Stimulated activated CD8-positive, alpha-beta memory T cell treated with anti-CD3 and anti-CD28 coated beads, Interleukin-7, amount 100 ng/mL, for 1 hour (primary cell): Measurements from ENCODE around the gene MICAL2.

Experiments used
- DNase-seq, 2 donors: peaks; one replicate each; pipeline ENCODE4 v3.0.0-alpha.2; 2020; ENCODE audit warnings: low read depth in 2 of 2

MICAL2 gene

DNA sequence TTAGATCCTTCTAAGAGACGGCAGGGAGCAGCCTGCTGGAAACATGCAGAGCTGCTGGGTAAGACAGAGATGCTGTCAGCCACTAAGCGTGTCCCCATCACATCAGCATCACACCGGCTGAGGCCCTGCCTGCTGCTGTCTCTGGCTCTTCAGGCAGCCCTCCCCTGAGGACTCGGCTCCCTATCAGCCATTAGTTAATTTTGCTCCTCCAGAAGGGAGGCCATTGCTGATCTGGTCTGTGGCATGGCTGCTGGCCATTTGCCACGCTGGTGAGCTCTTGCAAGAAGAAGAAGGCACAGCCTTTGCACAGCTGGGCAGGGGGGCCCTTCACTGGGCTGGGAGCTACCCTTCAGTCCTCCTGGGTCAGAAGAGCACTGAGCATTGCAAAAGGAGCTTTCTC is 135.8 kb downstream of the MICAL2 start:
- DNase-seq, result no peak

DNA sequence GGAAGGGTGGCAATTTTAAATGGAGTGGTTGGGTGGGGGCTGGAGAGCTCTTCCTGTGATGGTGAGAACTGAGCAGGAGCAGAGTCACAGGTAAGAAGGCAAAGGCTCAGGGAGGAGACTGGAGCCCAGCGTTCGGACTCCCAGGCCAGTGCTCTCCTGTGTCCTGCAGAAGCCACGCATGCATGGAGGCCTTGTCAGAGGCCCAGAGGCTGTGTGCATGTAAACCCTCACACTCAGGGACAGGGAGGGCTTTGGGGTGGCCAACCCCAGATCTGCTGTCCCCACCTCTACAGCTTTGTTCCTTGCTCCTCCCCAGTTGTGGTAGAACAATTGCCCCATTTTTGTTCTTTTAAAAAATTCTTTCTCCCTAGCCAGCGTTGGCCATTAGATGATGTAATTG is 136.6 kb downstream of the MICAL2 start:
- no peak for DNase-seq

DNA sequence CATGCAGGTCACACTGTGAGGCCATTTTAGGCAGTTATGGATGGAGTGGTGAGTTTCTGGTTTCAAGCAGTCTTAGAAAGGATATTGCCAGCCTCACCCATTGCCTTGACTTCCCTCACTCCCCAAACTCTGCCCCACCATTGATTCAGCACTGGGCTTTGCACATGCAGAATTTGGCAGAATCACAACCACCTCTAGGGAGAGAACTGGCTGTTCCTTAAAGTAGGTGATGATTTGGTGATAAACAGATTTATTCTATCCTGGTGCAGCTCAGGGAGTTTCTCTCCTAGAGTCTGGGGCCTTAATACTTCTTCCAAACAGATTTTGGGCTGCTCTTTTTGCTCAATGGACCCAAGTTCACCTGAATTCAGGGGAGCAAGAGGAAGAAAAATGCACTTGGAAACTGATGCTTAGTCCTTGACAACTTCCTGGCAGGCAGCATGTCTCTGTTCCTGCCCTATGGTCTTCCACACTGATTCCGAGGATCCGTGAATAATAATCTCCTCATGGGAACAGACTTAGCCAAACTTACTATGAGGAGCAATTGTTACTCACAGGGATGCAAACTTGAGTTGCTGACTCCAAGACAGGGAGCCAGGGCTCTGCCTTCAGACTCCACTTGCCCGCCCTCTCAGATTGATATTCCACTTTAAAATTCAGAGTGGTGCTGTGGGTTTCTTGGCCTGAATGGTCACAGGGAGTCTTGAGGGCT is 137.3 kb downstream of the MICAL2 start:
- no peak for DNase-seq

DNA sequence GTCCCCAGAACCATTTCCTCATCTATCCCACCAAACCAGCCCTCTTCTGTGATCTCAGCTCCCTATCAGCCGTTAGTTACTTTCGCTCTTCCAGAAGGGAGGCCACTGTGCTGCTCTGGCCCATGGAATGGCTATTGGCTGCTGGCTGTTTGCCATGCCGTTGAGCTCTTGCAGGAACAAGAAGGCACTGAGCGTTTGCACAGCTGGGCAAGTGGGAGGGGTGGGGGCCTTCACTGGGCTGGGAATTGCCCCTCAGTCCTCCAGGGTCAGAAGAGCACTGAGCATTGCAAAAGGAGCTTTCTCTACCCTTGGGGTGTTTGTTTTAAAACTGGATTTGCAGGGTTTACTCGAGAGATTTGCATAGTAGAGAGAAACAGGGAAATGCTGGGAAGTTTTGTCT is 137.9 kb downstream of the MICAL2 start:
- no peak for DNase-seq

DNA sequence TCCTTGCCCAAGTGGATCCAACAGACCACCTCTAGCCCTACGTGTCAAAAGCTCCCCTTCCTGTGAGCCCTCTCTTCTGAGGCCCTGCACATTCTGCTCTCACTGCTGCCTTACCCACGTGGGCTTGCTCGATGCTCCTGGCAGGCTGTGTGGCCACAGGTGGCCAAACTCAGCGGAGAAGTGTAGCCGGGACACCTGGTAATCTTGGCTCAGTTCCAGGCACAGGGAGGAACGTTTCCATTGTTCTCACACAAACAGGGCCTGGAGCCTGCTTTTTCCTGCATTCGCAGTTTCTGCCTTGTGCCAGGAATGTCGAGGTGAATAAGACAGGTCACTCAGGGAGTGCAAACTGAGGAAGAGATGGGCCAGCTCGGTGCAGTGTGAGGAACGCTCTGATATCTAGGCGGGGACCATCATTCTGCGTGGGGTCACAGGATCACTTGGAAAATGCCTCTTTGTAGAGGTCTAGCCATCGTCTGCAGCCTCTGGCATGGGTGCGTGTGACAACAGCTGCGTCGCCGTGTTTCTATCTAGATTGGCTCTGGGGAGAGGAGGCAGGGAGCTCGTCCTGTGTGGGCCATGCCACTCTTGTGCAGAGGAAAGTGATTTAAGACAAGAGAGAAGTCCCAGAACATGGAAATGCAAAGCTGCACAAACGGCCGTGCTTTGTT is 139.3 kb downstream of the MICAL2 start:
- DNase-seq, result no peak

DNA sequence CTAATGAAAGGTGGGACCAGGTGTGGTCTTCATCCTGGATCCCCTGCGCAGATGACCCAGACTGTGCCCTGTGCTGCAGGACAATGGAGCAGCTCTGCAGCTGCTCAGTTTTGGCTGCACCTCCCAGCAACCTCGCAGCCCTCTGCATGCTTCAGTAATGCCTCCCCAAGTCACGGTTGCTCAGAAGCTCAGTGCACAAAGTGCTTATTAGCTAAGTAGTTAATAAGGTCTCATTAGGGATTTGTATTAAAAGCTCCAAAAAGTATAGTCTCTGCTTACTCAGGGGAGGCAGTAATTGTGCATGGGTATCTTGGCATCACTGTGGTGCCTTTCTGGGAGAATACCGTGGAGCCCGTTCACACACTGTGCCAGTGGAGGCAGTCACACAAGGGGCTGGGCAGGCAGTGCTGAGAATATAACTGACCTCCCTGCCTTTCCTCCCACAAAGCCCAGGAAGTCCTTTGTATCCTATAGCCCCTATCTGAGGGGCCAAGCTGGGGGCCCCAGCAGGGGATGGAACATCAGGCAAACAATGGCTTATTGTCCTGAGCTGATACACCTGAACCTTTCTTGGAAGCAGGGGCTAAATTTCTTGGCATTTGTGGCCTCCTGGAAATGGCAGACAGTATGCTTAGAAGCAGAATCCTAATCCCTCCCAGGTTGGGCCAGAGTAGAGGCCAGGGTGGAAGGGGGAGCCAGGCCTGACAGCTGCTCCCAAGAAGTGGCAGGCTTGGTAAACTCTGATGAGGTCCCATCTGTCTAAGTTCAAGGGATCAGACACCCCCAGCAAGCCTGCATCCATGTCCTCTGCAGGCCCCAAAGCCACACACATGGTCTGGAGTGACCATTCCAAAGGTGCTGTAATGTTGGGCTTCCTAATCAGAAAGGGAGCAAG is 141.5 kb downstream of the MICAL2 start:
- DNase-seq, result no peak

DNA sequence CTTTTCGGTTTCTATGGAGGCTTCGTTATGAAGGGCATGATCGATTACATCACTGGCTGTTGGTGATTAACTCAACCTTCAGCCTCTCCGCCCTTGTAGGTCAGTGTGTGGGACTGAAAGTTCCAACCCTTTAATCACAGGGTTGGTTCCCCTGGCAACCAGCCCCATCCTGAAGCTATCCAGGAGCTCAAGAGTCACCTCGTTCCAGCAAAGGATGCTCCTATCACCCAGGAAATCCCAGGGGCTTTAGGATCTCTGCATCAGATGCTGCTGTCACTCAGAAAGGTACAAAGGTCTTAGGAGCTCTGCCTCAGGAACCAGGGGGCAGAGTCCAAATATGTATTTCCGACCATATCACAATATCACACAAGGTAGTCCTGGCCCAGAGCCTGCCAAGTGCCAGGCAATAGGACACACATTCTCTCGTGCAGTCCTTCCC is 143.5 kb downstream of the MICAL2 start:
- no peak for DNase-seq

DNA sequence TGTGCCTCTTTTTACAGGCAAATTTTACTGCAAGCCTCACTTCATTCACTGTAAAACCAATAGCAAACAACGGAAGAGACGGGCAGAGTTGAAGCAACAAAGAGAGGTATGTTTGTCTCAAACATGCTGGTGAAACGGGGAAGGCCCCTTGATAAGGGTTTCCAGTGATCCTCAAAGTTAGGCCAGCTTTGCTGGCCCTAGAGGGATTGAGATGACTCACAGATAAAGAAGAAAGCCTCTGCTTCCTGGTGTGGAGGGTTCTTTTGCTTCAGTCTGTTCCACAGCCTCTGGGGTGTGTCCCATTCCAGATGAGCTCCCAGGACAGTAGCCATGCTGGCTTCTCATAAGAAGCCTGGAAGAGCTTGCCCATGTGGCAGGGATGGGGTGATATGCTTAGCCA is 148.1 kb downstream of the MICAL2 start:
- DNase-seq, result no peak

DNA sequence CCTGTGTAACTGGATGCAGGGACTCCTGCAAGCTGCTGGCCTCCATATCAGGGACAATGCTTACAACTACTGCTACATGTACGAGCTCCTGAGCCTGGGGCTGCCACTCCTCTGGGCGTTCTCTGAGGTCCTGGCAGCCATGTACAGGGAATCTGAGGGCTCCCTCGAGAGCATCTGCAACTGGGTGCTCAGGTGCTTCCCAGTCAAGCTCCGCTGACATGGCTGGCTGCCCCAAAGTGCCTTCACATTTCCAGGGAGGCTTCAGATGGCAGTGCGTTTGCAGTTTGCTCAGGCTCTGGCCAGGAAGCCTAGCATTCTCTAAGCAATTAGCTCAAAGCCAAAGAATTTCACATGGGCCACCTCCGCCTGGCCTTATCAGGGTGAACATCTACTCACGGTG is 149.6 kb downstream of the MICAL2 start:
- DNase-seq, result no peak

DNA sequence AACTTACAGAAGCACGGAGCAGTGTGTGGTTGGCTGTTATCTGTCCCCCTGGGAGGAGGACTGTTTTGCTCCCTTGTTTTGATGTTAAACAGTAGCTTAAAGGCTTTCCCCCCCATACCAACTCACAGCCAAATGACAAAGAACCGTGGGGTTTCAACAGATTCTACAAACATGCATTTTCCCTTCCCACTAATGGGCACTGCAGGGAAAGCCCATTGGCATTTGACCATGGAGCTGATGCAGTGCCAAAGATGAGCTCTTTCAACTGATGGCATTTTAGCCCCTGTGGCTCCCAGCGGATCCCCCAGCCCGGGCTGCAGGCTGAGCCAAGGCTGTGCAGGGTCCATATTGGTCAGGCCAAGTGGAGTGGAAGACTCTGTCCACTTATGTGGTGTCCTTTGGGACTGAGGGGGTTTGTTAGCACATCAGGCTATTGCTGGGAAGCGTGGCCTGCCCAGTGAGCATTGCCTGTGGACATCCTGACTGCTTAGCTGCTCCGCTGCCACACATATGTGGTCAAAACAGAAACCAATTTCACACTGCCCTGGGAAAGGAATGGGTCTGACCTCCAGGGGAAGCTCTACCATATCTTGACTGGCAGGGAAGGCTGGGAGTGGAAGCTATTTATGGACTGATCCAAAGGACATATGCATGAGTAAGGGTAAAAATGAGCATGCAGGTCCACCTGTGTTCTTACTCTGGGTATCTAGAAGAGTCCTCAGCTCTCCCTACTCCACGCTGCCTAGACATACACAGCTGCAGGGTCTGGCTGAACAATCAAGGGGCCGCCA is 150.5 kb downstream of the MICAL2 start:
- DNase-seq, result no peak

DNA sequence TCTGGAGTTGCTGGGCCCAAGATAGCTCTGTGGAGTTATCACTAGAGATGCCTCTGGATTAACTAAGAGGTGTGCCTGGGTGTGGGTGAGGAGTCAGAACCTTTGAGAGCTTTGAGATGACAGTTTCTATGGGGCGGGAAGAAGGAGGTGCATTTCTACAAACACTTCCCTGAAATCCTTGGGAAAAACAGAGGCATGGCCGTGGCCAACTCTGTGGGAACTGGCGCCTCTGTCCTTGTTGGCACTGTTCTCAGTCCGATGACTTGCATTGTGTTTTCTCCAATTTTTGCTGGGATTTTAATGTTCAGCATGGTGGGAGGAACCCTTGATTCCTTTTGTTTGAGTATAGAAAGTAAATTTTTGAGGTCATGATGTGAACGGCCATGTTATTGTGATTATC is 151.2 kb downstream of the MICAL2 start:
- no peak for DNase-seq

DNA sequence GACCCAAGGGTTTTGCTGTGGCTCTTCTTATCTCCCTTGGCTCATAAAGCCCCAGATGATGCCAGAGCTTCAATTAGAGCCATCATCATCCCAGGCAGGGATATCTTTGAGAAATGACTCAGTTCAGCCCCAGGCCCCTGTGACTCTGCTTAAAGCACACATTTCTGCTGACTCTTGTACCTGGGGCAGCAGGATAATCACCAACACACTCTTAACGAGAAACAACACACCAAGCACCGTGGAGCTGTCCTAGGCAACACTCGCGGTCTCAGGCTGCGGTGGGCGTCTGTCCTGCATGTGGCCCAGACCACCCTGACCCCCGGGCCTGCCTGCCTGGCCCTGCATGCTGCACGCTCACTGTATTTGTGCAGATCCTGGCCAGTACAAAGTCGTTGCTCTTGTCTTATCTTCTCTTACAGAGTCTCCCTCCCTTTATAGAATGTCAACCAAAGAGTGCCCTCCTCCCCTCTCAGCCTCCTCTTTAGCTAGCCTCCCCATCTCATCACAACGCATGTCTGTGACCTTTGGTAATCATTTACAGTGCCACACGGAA is 152.8 kb downstream of the MICAL2 start:
- no peak for DNase-seq

DNA sequence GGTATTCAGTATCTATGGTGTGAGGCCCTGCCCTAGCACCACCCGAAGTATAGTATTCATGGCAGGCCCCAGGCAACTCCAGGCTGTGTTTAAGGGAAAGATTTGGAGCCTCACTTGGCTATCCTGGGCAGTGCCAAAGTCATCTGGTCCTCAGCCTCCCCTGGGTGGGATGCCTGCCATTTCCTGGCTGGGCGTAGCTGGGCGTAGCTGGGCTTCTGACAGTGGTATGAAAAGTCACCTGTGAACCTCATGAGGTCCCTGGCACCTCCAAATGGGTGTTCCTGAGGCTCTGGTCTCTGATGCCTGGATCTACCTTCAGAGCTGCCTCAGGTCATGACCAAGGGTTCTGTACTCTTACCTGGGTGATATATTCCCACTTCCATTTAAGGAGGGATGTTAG is 154.0 kb downstream of the MICAL2 start:
- no peak for DNase-seq

DNA sequence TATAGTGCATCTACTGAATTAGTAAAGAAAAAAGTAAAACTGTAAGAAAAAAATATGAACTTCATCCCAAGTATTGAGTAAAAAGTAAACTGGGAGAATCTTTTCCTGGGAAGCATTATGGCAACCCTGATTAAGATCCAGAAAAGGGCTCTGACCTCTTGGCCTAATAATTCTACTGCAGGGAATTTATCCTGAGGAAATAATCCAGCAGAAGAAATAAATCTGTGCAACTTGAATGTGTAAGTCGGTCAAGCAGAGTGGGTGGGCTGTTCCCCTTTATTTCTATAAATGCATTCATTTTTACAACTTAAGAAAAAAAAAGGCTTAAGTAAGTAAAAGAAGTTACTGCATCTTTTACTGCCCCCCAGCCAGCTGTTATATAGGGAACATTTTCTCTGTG is 155.7 kb downstream of the MICAL2 start:
- DNase-seq, result no peak

DNA sequence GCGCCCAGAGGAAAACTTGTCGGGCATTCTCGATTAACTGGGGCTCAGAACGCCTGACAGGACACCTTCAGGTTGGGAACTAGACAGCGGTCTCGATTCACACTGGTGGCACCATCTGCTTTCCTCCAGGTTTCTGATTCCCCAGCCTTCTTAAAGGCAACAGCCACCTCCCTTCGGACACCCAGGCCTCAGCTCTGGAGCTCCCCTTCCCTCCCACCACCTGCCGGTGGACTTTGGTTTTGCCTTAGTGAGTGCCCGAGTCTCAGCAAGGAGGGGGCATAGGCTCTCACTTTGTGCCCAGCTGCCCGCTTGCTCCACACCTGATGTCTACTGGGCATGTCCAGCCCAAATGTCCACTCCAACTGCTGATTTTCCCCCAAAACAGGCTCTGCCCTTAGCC is 156.6 kb downstream of the MICAL2 start:
- DNase-seq, result no peak

DNA sequence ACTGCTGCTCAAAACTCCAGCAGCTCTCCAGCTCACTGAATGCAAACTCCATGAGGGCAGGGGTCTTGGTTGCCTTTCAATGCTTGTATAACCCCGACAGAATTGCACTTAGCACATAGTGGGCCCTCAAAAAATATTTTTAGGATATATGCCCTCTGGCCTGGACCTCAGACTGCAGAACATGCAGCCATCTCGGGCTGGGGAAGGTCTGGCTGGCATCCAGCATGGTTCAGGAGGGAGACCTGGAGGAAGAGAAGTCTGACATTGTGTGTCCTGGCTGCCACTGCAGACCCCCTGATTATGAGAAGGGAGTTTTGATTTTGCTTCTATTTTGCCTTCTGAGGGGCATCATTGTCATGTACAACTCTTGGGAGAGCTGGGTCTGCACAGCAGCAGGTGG is 157.5 kb downstream of the MICAL2 start:
- DNase-seq, result no peak

DNA sequence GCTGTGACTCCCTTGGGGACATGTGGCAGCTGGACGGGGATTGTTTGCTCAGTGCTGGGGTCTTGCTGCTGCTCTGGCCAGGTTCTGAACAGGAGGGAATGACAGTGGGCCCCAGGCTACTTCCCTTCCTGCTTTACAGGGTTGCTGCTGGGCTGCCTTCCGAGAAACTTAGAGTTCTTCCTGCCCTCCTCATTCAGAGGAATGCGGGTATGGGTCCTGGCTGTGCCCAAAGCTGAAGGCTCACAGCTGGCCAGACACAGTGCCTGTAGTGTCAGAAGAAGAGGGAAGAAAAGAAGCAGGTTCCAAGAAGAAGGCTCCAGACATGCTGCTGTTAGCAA is 158.7 kb downstream of the MICAL2 start:
- DNase-seq, result no peak

DNA sequence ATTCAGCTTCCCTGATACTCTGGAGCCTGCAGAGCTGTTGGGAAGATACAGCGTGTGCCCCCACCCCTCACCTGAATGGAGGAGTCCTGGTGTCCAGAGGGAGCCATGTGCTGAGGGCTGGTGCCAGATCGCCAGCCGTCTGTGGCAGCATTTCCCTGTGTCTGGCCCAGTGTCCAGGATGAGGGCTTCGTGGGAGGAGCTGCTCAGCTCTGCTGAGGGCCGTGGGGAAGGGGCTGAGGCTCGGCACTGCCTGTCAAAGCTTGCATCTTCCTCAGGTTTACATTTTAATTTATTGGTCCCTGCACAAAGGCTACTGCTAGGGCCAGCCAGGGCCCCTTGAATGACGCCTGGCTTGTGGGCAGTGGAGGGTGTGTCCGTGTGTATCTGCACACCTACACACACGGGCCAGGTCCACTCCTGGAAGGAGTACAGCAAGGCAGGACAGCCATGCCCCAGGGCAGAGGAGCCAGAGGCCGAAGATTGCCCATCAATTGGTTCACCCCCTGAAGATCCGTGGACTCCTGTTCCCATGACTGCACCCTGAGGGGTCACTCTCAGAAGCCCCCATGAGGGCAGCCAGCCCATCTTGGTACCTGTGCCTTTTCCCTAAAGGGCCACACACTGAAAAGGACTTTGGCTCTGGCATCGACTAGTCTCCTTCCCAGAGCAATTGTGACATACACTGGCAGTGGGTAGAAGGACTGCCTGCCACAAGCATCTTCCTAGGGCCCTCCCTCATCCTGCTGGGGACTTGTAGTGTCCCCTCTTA is 159.2 kb downstream of the MICAL2 start:
- no peak for DNase-seq

DNA sequence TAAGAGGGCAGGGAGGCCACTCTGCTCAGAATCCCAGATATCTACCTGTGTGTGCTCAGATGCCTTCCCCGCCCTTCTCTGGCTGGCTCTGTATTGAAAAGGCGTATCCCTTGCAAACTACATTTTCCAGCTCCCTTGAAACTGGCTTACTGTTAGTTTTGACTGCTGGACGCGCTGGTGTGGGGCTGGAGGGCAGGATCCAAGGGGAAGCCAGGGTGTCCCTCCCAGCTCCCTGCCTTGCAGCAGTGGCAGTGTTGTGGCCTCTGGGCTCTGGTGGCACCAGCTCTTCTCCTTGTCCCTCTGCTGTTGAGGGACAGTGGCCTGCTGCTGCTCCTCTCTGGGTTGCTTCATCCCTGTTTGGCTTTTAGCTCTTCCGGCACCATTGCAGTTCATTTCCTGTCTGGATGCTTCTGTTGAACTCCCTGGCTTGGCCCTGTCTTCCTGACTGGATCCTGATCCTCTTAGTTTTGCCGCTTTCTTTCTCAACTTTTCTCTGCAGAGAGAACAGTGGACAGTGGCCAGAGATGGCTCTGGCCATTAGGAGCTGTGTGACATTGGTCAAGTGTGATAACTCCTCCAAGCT is 159.9 kb downstream of the MICAL2 start:
- DNase-seq, result no peak

DNA sequence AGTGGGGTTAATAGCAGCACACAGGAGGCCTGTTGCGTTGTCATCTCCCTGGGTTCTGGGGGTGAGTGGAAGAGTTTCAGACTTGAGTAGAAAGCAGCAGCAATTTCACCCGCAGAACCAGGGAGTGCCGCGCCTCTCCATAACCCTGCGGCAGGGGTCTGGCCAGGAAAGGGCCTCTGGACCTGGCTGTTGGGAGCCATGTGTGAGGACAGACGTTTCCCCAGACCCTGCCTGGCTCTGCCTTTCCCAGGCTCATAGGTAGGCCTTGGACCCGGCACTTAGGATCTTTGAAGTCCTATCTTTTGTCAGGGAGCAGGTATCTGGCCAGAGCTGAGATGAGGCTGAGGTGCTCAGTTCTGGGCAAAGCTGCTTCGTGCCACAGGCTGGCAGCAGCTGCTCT is 160.4 kb downstream of the MICAL2 start:
- no peak for DNase-seq

DNA sequence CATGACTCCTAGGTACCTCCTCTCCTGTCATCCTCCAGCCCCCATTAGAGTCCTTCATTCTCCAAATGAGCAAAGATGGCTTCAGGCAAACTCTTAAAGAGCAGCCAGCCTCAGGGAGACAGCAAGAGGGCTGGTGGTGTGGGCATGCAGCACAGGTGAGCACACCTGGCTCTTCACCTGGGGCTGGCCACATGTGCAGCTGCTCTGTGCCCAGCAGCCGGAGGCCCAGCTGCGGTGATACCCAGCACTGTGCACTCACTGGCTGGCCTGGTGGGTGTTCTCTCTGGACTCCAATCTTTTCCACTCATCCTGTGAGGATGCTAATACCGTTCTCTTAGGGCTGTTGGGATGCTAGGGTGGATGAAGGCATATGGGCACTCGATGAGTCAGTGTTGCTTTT is 160.9 kb downstream of the MICAL2 start:
- no peak for DNase-seq
